IMR-90 (cell line): ENCODE results near the gene JAK1. TPM values are rescaled to one million over a fixed set of nuclear protein-coding genes. Genes with fewer than 3 reads are reported as not detected.

Source experiments
- ATAC-seq: fragments of 200-7000 bp; cut with Tn5 transposase; 2 replicates; pipeline ENCODE4 v1.9.1; 2020; ENCODE audit warnings: low read depth, mild to moderate bottlenecking, moderate library complexity
- BruUV-seq: library from RNA; stranded (reverse); fragments of 400-500 nt; replicated peaks from 2 replicates; lab custom pipeline; 2021; lab: Mats Ljungman, UMichigan
- CTCF ChIA-PET: fragments of 300-600 bp; formaldehyde crosslinking; extraction: SDS; loops from one replicate; lab custom pipeline; 2021; ENCODE audit warnings: antibody characterized with exemption; lab: Yijun Ruan, JAX
- POLR2A ChIA-PET: fragments of 300-600 bp; sonication (Branson Sonifier 250); formaldehyde crosslinking; loops from one replicate; lab custom pipeline; 2022; ENCODE audit warnings: antibody characterized with exemption; ENCODE audit not compliant: unreplicated experiment; lab: Charles Lee
- DNase-seq: peaks from one replicate; pipeline ENCODE4 v3.0.0; 2013
- H2AFZ ChIP-seq: replicated peaks from 2 replicates; pipeline ENCODE3; 2013; ENCODE audit warnings: low read length, mild to moderate bottlenecking; ENCODE audit not compliant: poor library complexity
- H2AK5ac ChIP-seq: 2 replicates; pipeline ENCODE4 v1.6.1; 2013; ENCODE audit warnings: low read depth, low read length, inconsistent platforms
- H2AK9ac ChIP-seq: replicated peaks from 2 replicates; pipeline ENCODE3; 2013; ENCODE audit warnings: mild to moderate bottlenecking, low read depth, low read length, moderate library complexity; ENCODE audit not compliant: poor library complexity
- H2BK120ac ChIP-seq: 2 replicates; pipeline ENCODE4 v1.6.1; 2013; ENCODE audit warnings: low read depth, low read length, inconsistent platforms
- H2BK15ac ChIP-seq: 3 replicates; pipeline ENCODE4 v1.6.1; 2013; ENCODE audit warnings: low read depth, low read length, inconsistent platforms
- H2BK20ac ChIP-seq: 2 replicates; pipeline ENCODE4 v1.6.1; 2013; ENCODE audit warnings: low read depth, mild to moderate bottlenecking, inconsistent platforms, low read length, moderate library complexity
- H2BK5ac ChIP-seq: 2 replicates; pipeline ENCODE4 v1.6.1; 2013; ENCODE audit warnings: mild to moderate bottlenecking, low read depth, low read length, inconsistent platforms; ENCODE audit not compliant: poor library complexity, severe bottlenecking
- H3K14ac ChIP-seq: replicated peaks from 2 replicates; pipeline ENCODE4 v1.6.1; 2013; ENCODE audit warnings: low read depth, low read length, inconsistent platforms
- H3K18ac ChIP-seq: 2 replicates; pipeline ENCODE4 v1.6.1; 2013; ENCODE audit warnings: low read depth, low read length, control low read depth
- H3K23ac ChIP-seq: 2 replicates; pipeline ENCODE4 v1.6.1; 2013; ENCODE audit warnings: low read depth, low read length, inconsistent platforms
- H3K27ac ChIP-seq: 2 replicates; pipeline ENCODE4 v1.5.1; 2013; ENCODE audit warnings: mild to moderate bottlenecking, control low read depth, low read length; ENCODE audit not compliant: insufficient read depth
- H3K27me3 ChIP-seq: 2 replicates; pipeline ENCODE4 v1.6.1; 2013; ENCODE audit warnings: low read length; ENCODE audit not compliant: control insufficient read depth, insufficient read depth
- H3K36me3 ChIP-seq: 2 replicates; pipeline ENCODE4 v1.6.1; 2013; ENCODE audit warnings: low read length, mixed read lengths; ENCODE audit not compliant: control insufficient read depth, insufficient read depth
- H3K4ac ChIP-seq: 2 replicates; pipeline ENCODE4 v1.6.1; 2013; ENCODE audit warnings: low read depth, low read length, inconsistent platforms
- H3K4me1 ChIP-seq: 2 replicates; pipeline ENCODE4 v1.6.1; 2013; ENCODE audit warnings: low read length, mixed read lengths; ENCODE audit not compliant: control insufficient read depth, insufficient read depth
- H3K4me2 ChIP-seq: 2 replicates; pipeline ENCODE4 v1.6.1; 2013; ENCODE audit warnings: low read depth, mild to moderate bottlenecking, control low read depth, low read length, moderate library complexity
- H3K4me3 ChIP-seq: 2 replicates; pipeline ENCODE4 v1.5.1; 2013; ENCODE audit warnings: low read depth, mild to moderate bottlenecking, control low read depth, low read length, moderate library complexity; ENCODE audit not compliant: insufficient read depth
- H3K56ac ChIP-seq: 2 replicates; pipeline ENCODE4 v1.6.1; 2013; ENCODE audit warnings: low read length, inconsistent platforms; ENCODE audit not compliant: insufficient read depth; ENCODE audit errors: extremely low read depth
- H3K79me1 ChIP-seq, 2 experiments: 2 replicates each; pipeline ENCODE4 v1.6.1; 2013; ENCODE audit warnings: low read length in 2 of 2, inconsistent platforms in 1 of 2, low read depth in 1 of 2
- H3K9ac ChIP-seq: 2 replicates; pipeline ENCODE4 v1.6.1; 2013; ENCODE audit warnings: low read depth, low read length, control low read depth
- H3K9me1 ChIP-seq: 2 replicates; pipeline ENCODE4 v1.6.1; 2013; ENCODE audit warnings: low read length, inconsistent platforms; ENCODE audit not compliant: insufficient read depth
- H3K9me3 ChIP-seq: 2 replicates; pipeline ENCODE4 v1.6.1; 2013; ENCODE audit warnings: low read length; ENCODE audit not compliant: control insufficient read depth, insufficient read depth
- H4K20me1 ChIP-seq: 2 replicates; pipeline ENCODE4 v1.6.1; 2013; ENCODE audit warnings: low read length, inconsistent platforms; ENCODE audit not compliant: insufficient read depth
- H4K5ac ChIP-seq: 2 replicates; pipeline ENCODE4 v1.6.1; 2013; ENCODE audit warnings: mild to moderate bottlenecking, low read depth, low read length, control low read depth
- H4K8ac ChIP-seq, 2 experiments: 2 replicates each; pipeline ENCODE4 v1.6.1; 2013; ENCODE audit warnings: low read depth in 2 of 2, low read length in 2 of 2, control low read depth in 1 of 2, inconsistent platforms in 1 of 2
- H4K91ac ChIP-seq: 2 replicates; pipeline ENCODE4 v1.6.1; 2013; ENCODE audit warnings: low read depth, low read length, inconsistent platforms; ENCODE audit not compliant: insufficient read depth
- BHLHE40 ChIP-seq: fragments of 150-350 bp; IDR thresholded peaks from 2 replicates; pipeline ENCODE4 v1.6.1; 2016; ENCODE audit warnings: mild to moderate bottlenecking, low read depth, low read length
- FOS ChIP-seq: fragments of 150-350 bp; IDR thresholded peaks from 2 replicates; pipeline ENCODE4 v1.6.1; 2016; ENCODE audit warnings: low read depth, low read length
- MAFK ChIP-seq: IDR thresholded peaks from 2 replicates; pipeline ENCODE4 v1.6.1; 2012; ENCODE audit warnings: low read depth, low read length, improper control_type of control experiment
- NFE2L2 ChIP-seq: fragments of 150-350 bp; IDR thresholded peaks from 2 replicates; pipeline ENCODE4 v1.6.1; 2016; ENCODE audit warnings: low read depth, mild to moderate bottlenecking, low read length
- POLR2A ChIP-seq: IDR thresholded peaks from 2 replicates; pipeline ENCODE4 v1.6.1; 2012; ENCODE audit warnings: mild to moderate bottlenecking, low read depth, low read length
- RCOR1 ChIP-seq: IDR thresholded peaks from 2 replicates; pipeline ENCODE4 v1.6.1; 2012; ENCODE audit warnings: mild to moderate bottlenecking, low read length, improper control_type of control experiment; ENCODE audit not compliant: insufficient replicate concordance
- RFX5 ChIP-seq: IDR thresholded peaks from 2 replicates; pipeline ENCODE4 v1.8.0; 2012; ENCODE audit warnings: low read depth, mild to moderate bottlenecking, low read length, moderate library complexity
- SMC3 ChIP-seq: fragments of 150-350 bp; IDR thresholded peaks from 2 replicates; pipeline ENCODE4 v1.6.1; 2016; ENCODE audit warnings: low read depth, mild to moderate bottlenecking, antibody characterized with exemption, low read length, moderate library complexity
- WGBS, 2 experiments: methylation state at CpG; one replicate each; pipeline versions ENCODE4 v1.1.5 to v1.1.7; 2013; ENCODE audit warnings: missing lambda C conversion rate in 2 of 2; ENCODE audit not compliant: insufficient read length in 1 of 2; ENCODE audit errors: extremely low coverage in 2 of 2; 5-methylcytosine and 5-hydroxymethylcytosine counted together
- dilution Hi-C: fragments of 300-500 bp; cut with HindIII; formaldehyde crosslinking; loops from one replicate; pipeline ENCODE4 v1.14.3; 2018; ENCODE audit warnings: low sequenced_read_pairs; ENCODE audit not compliant: unreplicated experiment
- in situ Hi-C: fragments of 300-500 bp; cut with MboI; formaldehyde crosslinking; loops from 3 replicates; pipeline ENCODE4 v1.14.3; 2019; ENCODE audit warnings: low sequenced_read_pairs, inconsistent platforms, mixed read lengths
- intact Hi-C: fragments of 100-400 bp; cut with micrococcal nuclease; formaldehyde crosslinking; loops from 2 replicates; pipeline ENCODE4 v1.10.0; 2022
- polyA plus RNA-seq, 3 experiments: library from polyadenylated mRNA; depleted of rRNA; stranded (reverse); fragments of >200 nt; gene quantifications; 2 replicates each; pipeline ENCODE4 v1.2.3, GENCODE V29; 2012; ENCODE audit warnings: low replicate concordance in 1 of 3
- total RNA-seq: library from RNA; depleted of rRNA; stranded (reverse); fragments of >200 nt; gene quantifications from 2 replicates; pipeline ENCODE4 v1.2.3, GENCODE V29; 2012

Gene JAK1
- total and polyA plus RNA-seq, 2 of the 4 experiments (the other 2 are of a cell fraction) = 76.9 to 103 TPM

GRCh38 chr1:64875101-64875500 lies 91.2 kb downstream of the JAK1 start:
- H2BK15ac ChIP-seq = no peak overlapping the region
- no peak overlapping the region for H2BK120ac ChIP-seq
- ChIA-PET CTCF (no interaction called here), POLR2A (no interaction called here)
- intact Hi-C loops (loop anchor here (5.0 kb wide), 2 partner anchors 92 to 132 kb away; partner anchors contain the start of gene JAK1), in situ Hi-C loops (no loop called here), dilution Hi-C loops (no loop called here)
- H3K14ac ChIP-seq = no peak overlapping the region
- no peak overlapping the region for H3K27ac ChIP-seq
- no peak overlapping the region for H3K23ac ChIP-seq
- no peak overlapping the region for H3K4ac ChIP-seq
- H2AK5ac ChIP-seq = no peak overlapping the region
- H4K5ac ChIP-seq = no peak overlapping the region
- H3K9ac ChIP-seq = no peak overlapping the region
- H3K36me3 ChIP-seq = peaks cover 40% of the 10 kb centered on the region
- peak overlapping the region; percentile 54 for H2AFZ ChIP-seq
- peaks cover 8 to 44% of the 10 kb centered on the region in 2 experiments; a peak in 3 of 4 replicates for H3K79me1 ChIP-seq
- H2BK20ac ChIP-seq = no peak overlapping the region
- no peak overlapping the region for H3K56ac ChIP-seq
- no peaks in the 10 kb centered on the region for H3K9me3 ChIP-seq
- H4K8ac ChIP-seq = no peak overlapping the region
- no TSS peak for BruUV-seq
- H4K20me1 ChIP-seq = no peaks in the 10 kb centered on the region; the same call in 1 of the 2 replicates
- H3K18ac ChIP-seq = no peak overlapping the region
- ATAC-seq (no peak), DNase-seq (no peak)
- no peak overlapping the region for H3K4me3 ChIP-seq
- TF ChIP-seq POLR2A (no peak), BHLHE40 (no peak), RCOR1 (no peak), FOS (no peak), MAFK (no peak), SMC3 (no peak), NFE2L2 (no peak), RFX5 (no peak)
- WGBS, 2 experiments = 100% methylated on average over 7 of the region's 10 CpGs; no CpG with 5 or more reads in 1 of the 2 experiments
- H3K4me1 ChIP-seq = peaks cover 3% of the 10 kb centered on the region
- no peak overlapping the region for H4K91ac ChIP-seq
- no peak overlapping the region for H2AK9ac ChIP-seq
- peaks cover 4% of the 10 kb centered on the region for H3K9me1 ChIP-seq
- H2BK5ac ChIP-seq = no peak overlapping the region
- no peaks in the 10 kb centered on the region for H3K27me3 ChIP-seq
- no peak overlapping the region for H3K4me2 ChIP-seq
